HG02970 (cell line): ENCODE results near the gene SYTL1.
"Not testable (repeated sequence)": the region's sequence is repeated elsewhere in the genome, so short reads cannot be mapped to it uniquely, and the experiment has no call there.

Experiments
- ATAC-seq: cut with Tn5 transposase; IDR thresholded peaks from one replicate; pipeline ENCODE4 v1.9.1; 2021; ENCODE audit warnings: mild to moderate bottlenecking, moderate library complexity, moderate number of reproducible peaks; ENCODE audit not compliant: unreplicated experiment, low FRiP score

SYTL1 gene

GRCh38 chr1:27381969-27382762 is 40.3 kb downstream of the SYTL1 start:
- ATAC-seq, result no peak

GRCh38 chr1:27383039-27383605 is 41.3 kb downstream of the SYTL1 start, which contains the start of gene CD164L2:
Gene CD164L2 (minus strand): TSS chr1:27383333. CDS start chr1:27383239, 94 bp downstream.
- no peak for ATAC-seq

DNA sequence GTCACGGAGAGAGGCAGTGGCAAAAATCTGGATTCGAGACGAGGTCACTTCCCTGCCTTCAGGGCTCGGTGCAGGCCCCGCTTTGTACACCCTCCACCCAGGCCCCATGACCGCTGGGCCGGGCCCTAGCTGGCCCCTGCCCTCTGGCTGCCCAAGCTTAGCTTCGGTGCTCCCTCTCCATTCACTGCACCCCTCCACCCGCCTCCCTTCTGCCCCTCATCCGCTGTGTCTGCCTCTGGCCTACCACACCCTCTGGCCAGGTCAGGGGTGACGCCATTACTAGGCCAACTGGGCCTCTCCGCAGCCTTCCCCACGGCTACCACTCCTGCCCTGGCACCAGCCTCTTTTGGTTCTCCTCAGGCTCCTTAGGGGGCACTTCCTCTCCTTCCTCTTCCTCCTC is 41.8 kb downstream of the SYTL1 start:
- ATAC-seq, result no peak

DNA sequence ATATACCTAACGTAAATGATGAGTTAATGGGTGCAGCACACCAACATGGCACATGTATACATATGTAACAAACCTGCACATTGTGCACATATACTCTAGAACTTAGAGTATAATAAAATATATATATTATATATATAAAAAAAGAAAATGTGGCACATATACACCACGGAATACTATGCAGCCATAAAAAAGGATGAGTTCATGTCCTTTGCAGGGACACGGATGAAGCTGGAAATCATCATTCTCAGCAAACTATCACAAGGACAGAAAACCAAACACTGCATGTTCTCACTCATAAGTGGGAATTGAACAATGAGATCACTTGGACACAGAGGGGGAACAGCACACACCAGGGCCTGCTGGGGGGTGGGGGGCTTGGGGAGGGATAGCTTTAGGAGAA is 43.0 kb downstream of the SYTL1 start:
- ATAC-seq, result not testable (repeated sequence)

- no peak for ATAC-seq
Measured at GRCh38 chr1:27388337-27389005, 46.6 kb downstream of the SYTL1 start.

GRCh38 chr1:27391511-27392095 is 49.8 kb downstream of the SYTL1 start:
- ATAC-seq, result no peak

DNA sequence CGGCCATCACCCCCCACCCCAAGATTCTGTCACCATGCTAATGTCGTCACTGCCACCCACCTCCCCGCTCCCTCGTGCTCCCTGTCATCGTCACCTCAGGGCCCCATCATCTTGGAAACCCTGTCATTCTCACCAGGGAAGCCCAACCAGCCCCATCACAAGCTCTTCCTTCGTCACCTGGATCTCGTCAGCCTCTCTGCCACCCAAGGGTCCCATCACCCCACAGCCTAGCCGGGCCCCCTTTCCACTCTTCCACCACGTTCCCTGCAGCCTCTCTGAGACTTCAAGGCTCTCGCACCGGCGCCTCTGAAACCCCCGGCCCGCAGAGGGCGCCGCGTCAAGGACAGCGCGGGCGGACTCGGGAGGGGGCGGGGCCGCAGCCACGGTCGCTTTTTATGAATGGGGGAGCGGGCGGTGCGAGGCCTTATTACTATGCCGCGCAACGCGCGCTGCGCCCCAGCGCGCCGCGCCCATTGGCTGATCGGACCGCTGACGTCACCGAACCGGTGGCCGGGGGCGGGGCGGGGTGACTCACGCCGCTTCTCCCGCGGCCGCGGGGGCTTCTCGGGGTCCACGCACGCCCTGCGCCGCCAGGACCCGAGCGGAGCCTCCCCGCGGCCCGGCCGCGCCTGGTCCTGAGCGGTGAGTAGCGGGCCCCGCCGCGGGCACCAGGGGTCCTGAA is 50.4 kb downstream of the SYTL1 start, which contains the start of gene GPR3:
GPR3 (plus strand) TSS at position 527 of the 682 bp plus-strand sequence. CDS start 1,177 bp downstream, outside the sequence.
- peak; percentile 56 for ATAC-seq

GRCh38 chr1:27392778-27393635 is 51.2 kb downstream of the SYTL1 start:
- no peak for ATAC-seq

GRCh38 chr1:27393641-27394281 is 51.9 kb downstream of the SYTL1 start:
- ATAC-seq, result no peak

DNA sequence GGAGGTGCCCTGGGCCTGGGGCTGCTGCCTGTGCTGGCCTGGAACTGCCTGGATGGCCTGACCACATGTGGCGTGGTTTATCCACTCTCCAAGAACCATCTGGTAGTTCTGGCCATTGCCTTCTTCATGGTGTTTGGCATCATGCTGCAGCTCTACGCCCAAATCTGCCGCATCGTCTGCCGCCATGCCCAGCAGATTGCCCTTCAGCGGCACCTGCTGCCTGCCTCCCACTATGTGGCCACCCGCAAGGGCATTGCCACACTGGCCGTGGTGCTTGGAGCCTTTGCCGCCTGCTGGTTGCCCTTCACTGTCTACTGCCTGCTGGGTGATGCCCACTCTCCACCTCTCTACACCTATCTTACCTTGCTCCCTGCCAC is 52.4 kb downstream of the SYTL1 start:
- no peak for ATAC-seq

- ATAC-seq, result no peak
Measured at GRCh38 chr1:27394925-27395324, 53.1 kb downstream of the SYTL1 start.

GRCh38 chr1:27395441-27396195 is 53.8 kb downstream of the SYTL1 start:
- no peak for ATAC-seq

- ATAC-seq, result no peak
Measured at GRCh38 chr1:27397110-27397509, 55.3 kb downstream of the SYTL1 start.

DNA sequence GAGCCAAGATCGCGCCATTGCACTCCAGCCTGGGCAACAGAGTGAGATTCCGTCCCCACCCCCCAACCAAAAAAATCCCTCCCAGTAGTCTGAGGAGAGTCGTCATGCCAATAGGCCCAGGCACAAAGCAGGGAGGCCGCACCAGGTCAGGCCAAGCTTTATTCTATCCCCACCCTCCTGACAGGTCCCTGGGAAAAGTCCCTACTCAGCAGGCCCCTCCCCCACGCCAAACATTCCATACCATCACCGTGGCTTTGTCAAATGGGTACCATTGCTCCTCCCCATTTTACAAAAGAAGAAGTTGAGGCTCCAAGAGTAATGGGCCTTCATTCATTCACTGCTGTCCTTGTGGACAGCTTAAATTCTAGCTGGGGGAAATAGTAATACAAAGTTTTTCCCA is 55.9 kb downstream of the SYTL1 start:
- ATAC-seq, result no peak

DNA sequence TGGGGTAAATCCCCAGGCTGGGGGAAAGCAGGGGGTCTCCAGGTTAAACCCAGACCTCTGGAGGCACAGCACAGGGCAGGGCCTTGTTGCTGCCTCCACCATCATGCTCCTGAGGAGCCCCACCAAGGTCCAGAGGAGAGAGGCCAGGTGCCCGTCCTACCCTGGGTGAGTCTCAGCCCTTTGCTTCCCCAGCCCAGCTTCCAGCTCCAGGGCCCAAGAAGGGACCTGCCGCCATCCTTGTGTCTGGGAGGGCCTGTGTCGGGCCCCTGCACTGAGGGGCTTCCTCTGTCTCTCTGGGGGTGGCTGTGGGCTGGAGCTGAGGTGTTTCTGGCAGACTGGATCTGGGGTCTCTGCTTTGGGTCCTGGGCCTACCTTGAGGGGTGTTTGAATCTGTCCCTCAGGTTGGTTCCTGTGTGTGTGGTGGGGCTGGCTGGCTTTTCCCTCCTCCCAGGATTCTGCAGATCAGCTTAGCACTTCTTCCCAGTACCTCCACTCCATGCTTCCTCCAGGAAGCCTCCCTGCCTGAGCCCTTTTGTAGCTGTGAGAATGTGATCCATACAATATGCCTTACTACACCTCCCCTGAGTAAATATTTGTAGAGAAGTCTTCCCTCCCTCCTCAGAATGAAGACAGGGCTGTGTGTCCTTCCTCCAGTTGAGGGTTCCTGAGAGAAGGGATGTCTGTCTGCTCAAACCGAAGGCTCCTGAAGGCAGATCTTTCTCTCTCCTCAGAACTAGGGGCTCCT is 56.8 kb downstream of the SYTL1 start:
- no peak for ATAC-seq

DNA sequence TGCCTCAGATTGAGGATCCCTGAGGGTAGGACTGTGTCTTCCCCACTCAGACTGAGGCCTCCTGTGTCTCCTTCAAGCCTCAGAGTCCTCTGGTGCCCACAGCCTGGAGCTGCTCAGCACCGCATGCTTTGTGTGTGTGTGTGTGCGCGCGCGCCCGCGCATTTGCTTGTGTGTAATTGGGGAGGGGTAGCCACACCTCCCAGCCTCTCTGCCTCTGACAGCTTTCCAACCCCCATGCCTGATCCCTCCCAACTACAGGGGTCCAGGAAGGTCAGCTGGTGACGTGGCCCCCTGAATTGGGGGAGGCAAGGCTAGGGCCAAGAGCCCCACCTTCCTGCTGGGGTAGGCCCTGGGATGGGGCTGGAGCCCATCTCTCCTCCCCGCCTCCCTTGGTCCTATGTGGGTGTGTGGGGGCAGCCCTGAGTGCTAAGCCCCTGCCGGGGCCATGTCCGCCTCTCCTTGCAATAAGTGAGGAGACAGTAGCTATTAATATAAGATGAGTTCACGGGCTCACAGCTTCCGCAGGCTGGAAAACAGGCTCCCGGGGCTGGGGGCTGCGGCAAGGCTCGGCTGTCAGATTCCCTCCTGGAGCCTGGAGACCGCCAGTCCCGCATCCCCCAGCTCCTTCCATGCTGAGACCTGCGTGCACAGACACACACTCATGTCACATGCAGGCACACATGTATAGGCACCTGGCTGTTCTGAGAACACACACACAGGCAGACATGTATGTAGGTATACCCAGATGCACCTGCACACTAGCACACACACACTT is 57.6 kb downstream of the SYTL1 start:
- no peak for ATAC-seq
